ENCODE results near the gene NOM1.

NOM1 gene

GRCh38 chr7:157003445-157003755, 53.9 kb downstream of the NOM1 start:
- TF ChIP-seq REST (IDR thresholded peaks at IDR 0.05; ENCODE audit: insufficient replicate concordance, low read depth), result no peak
- TF ChIP-seq GABPA (IDR thresholded peaks at IDR 0.05; ENCODE audit: low read depth), result no peak
- TF ChIP-seq, protein P1, sequence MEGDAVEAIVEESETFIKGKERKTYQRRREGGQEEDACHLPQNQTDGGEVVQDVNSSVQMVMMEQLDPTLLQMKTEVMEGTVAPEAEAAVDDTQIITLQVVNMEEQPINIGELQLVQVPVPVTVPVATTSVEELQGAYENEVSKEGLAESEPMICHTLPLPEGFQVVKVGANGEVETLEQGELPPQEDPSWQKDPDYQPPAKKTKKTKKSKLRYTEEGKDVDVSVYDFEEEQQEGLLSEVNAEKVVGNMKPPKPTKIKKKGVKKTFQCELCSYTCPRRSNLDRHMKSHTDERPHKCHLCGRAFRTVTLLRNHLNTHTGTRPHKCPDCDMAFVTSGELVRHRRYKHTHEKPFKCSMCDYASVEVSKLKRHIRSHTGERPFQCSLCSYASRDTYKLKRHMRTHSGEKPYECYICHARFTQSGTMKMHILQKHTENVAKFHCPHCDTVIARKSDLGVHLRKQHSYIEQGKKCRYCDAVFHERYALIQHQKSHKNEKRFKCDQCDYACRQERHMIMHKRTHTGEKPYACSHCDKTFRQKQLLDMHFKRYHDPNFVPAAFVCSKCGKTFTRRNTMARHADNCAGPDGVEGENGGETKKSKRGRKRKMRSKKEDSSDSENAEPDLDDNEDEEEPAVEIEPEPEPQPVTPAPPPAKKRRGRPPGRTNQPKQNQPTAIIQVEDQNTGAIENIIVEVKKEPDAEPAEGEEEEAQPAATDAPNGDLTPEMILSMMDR (IDR thresholded peaks at IDR 0.05; ENCODE audit: insufficient read depth, low read length), result no peak
- no peak for TF ChIP-seq SPI1 (IDR thresholded peaks at IDR 0.05; ENCODE audit: borderline replicate concordance, low read depth)
- no peak for TF ChIP-seq POLR2AphosphoS5 (IDR thresholded peaks at IDR 0.05; ENCODE audit: low read depth)
- Histone ChIP-seq H3K27me3 (ENCODE audit: insufficient read depth, poor library complexity, severe bottlenecking) (peaks cover 82% of the 10 kb centered on the region), H3K27ac (replicated peaks) (no peak overlapping the region), H3K4me3 (replicated peaks; ENCODE audit: insufficient read depth, low read length) (no peak overlapping the region)
- DNase-seq (ENCODE audit: low read depth in 1 of 2, low spot score in 1 of 2), result no peak

GRCh38 chr7:157003756-157004520, 54.4 kb downstream of the NOM1 start:
- Histone ChIP-seq H3K27me3 (ENCODE audit: insufficient read depth, poor library complexity, severe bottlenecking) (peaks cover 82% of the 10 kb centered on the region), H3K4me3 (replicated peaks; ENCODE audit: insufficient read depth, low read length) (no peak overlapping the region), H3K27ac (replicated peaks) (no peak overlapping the region)
- no peak for DNase-seq (ENCODE audit: low read depth in 1 of 2, low spot score in 1 of 2)
- no peak for TF ChIP-seq GABPA (IDR thresholded peaks at IDR 0.05; ENCODE audit: low read depth)
- no peak for TF ChIP-seq POLR2AphosphoS5 (IDR thresholded peaks at IDR 0.05; ENCODE audit: low read depth)

- Histone ChIP-seq H3K4me3 (replicated peaks; ENCODE audit: insufficient read depth, low read length) (no peak overlapping the region), H3K27ac (replicated peaks) (no peak overlapping the region), H3K27me3 (ENCODE audit: insufficient read depth, poor library complexity, severe bottlenecking) (peaks cover 83% of the 10 kb centered on the region)
- DNase-seq (ENCODE audit: low read depth in 1 of 2, low spot score in 1 of 2), result no peak
- no peak for TF ChIP-seq SPI1 (IDR thresholded peaks at IDR 0.05; ENCODE audit: borderline replicate concordance, low read depth)
These were observed 55.3 kb downstream of the NOM1 start for GRCh38 chr7:157004521-157005455.

DNA sequence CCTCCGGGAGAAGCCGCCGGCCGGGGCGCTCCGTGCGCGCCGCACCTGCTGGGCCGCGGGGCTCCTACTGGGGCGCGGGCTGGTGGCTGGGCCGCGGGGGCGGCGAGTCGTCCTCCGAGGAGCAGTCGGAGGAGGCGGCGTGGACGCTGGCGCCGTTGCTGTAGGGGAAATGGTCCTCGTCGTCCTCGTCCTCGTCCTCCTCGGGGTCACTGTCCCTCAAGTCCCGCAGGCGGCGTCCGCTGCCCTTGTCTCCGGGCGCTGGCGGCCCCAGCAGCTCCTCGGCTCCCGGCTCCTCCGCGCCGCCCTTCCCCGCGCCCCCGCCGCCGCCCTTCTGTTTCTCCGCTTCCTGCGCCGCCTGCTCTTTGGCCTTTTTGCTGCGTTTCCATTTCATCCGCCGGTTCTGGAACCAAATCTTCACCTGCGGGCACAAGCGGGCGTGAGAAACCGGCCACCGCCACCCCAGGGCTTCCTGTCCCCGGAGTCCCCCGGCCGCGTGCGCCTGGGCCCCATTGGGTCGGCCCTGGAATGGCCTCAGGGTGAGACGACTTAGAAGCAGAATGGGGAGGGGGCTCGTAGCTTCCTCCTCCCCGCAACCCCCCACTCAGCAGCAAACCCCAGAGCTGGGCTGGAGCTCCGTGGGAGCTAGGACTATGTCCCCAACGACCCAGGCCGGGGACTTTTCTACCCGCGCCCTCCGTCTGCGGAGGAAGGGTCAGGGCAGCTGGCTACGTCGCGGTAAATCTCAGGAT, 56.1 kb downstream of the NOM1 start:
- Histone ChIP-seq H3K4me3 (replicated peaks; ENCODE audit: insufficient read depth, low read length) (no peak overlapping the region), H3K27me3 (ENCODE audit: insufficient read depth, poor library complexity, severe bottlenecking) (peaks cover 84% of the 10 kb centered on the region), H3K27ac (replicated peaks) (no peak overlapping the region)
- TF ChIP-seq GABPA (IDR thresholded peaks at IDR 0.05; ENCODE audit: low read depth) (no peak), SPI1 (IDR thresholded peaks at IDR 0.05; ENCODE audit: borderline replicate concordance, low read depth) (no peak), REST (IDR thresholded peaks at IDR 0.05; ENCODE audit: insufficient replicate concordance, low read depth) (no peak), POLR2AphosphoS5 (IDR thresholded peaks at IDR 0.05; ENCODE audit: low read depth) (no peak)
- TF ChIP-seq, protein P1 (IDR thresholded peaks at IDR 0.05; ENCODE audit: insufficient read depth, low read length), result no peak
- no peak for DNase-seq (ENCODE audit: low read depth in 1 of 2, low spot score in 1 of 2)
